Activated naive CD8-positive, alpha-beta T cell treated with anti-CD3 and anti-CD28 coated beads, Interleukin-2, amount 50 U/mL, for 24 hours (primary cell): ENCODE results near the gene EXOC4.

Experiments
- ATAC-seq: fragments of 150-1000 bp; cut with Tn5 transposase; one replicate; pipeline ENCODE4 v1.10.0; 2021
- DNase-seq: peaks from one replicate; pipeline ENCODE4 v3.0.0; 2021
- H3K27ac Mint-ChIP-seq: one replicate; pipeline ENCODE4 v1.8.0; 2021; ENCODE audit warnings: mild to moderate bottlenecking, mixed read lengths
- H3K27me3 Mint-ChIP-seq: one replicate; pipeline ENCODE4 v1.8.0; 2021; ENCODE audit warnings: mixed read lengths
- H3K36me3 Mint-ChIP-seq: one replicate; pipeline ENCODE4 v1.8.0; 2021; ENCODE audit warnings: low read depth, mixed read lengths
- H3K4me1 Mint-ChIP-seq: one replicate; pipeline ENCODE4 v1.8.0; 2021; ENCODE audit warnings: mixed read lengths
- H3K4me3 Mint-ChIP-seq: one replicate; pipeline ENCODE4 v1.8.0; 2021; ENCODE audit warnings: mild to moderate bottlenecking, moderate library complexity, mixed read lengths
- H3K9me3 Mint-ChIP-seq: one replicate; pipeline ENCODE4 v1.8.0; 2021; ENCODE audit warnings: mixed read lengths

EXOC4 gene

GRCh38 chr7:133822001-133822641, 569.2 kb downstream of the EXOC4 start:
- Mint-ChIP-seq H3K27ac (no peak overlapping the region), H3K9me3 (no peaks in the 10 kb centered on the region), H3K4me1 (no peaks in the 10 kb centered on the region), H3K4me3 (no peak overlapping the region), H3K27me3 (no peaks in the 10 kb centered on the region), H3K36me3 (peaks cover 50% of the 10 kb centered on the region)
- ATAC-seq (no peak), DNase-seq (no peak)

- Mint-ChIP-seq H3K4me1 (no peaks in the 10 kb centered on the region), H3K4me3 (no peak overlapping the region), H3K36me3 (peaks cover 45% of the 10 kb centered on the region), H3K27ac (no peak overlapping the region), H3K9me3 (no peaks in the 10 kb centered on the region), H3K27me3 (no peaks in the 10 kb centered on the region)
- no peak for DNase-seq
- ATAC-seq, result no peak
These were observed 570.1 kb downstream of the EXOC4 start for GRCh38 chr7:133822868-133823552.

GRCh38 chr7:133824132-133824531, 571.3 kb downstream of the EXOC4 start:
- no peaks in the 10 kb centered on the region for H3K27me3 Mint-ChIP-seq

GRCh38 chr7:133827707-133828623, 575.1 kb downstream of the EXOC4 start:
- H3K9me3 Mint-ChIP-seq, result peaks cover 15% of the 10 kb centered on the region
- no peaks in the 10 kb centered on the region for H3K27me3 Mint-ChIP-seq
- no peak overlapping the region for H3K27ac Mint-ChIP-seq
- ATAC-seq, result no peak
- DNase-seq, result no peak
- no peak overlapping the region for H3K4me3 Mint-ChIP-seq
- no peaks in the 10 kb centered on the region for H3K4me1 Mint-ChIP-seq
- H3K36me3 Mint-ChIP-seq, result peaks cover 35% of the 10 kb centered on the region

More at GRCh38 chr7:133824132-133824531, 571.3 kb downstream of the EXOC4 start:
- no peaks in the 10 kb centered on the region for H3K9me3 Mint-ChIP-seq
- ATAC-seq, result no peak
- H3K4me1 Mint-ChIP-seq, result no peaks in the 10 kb centered on the region
- no peak overlapping the region for H3K27ac Mint-ChIP-seq
- no peak for DNase-seq
- H3K36me3 Mint-ChIP-seq, result peaks cover 36% of the 10 kb centered on the region
- no peak overlapping the region for H3K4me3 Mint-ChIP-seq

GRCh38 chr7:133828906-133829305, 576.0 kb downstream of the EXOC4 start:
- Mint-ChIP-seq H3K9me3 (peaks cover 15% of the 10 kb centered on the region), H3K4me3 (no peak overlapping the region), H3K27ac (no peak overlapping the region), H3K27me3 (no peaks in the 10 kb centered on the region), H3K4me1 (no peaks in the 10 kb centered on the region), H3K36me3 (peaks cover 35% of the 10 kb centered on the region)
- ATAC-seq (no peak), DNase-seq (no peak)

GRCh38 chr7:133829336-133829897, 576.5 kb downstream of the EXOC4 start:
- Mint-ChIP-seq H3K36me3 (peaks cover 33% of the 10 kb centered on the region), H3K27me3 (no peaks in the 10 kb centered on the region), H3K9me3 (peaks cover 15% of the 10 kb centered on the region), H3K4me1 (no peaks in the 10 kb centered on the region), H3K4me3 (no peak overlapping the region), H3K27ac (no peak overlapping the region)
- DNase-seq (no peak), ATAC-seq (no peak)

GRCh38 chr7:133830081-133830480, 577.2 kb downstream of the EXOC4 start:
- H3K4me3 Mint-ChIP-seq, result no peak overlapping the region
- no peaks in the 10 kb centered on the region for H3K27me3 Mint-ChIP-seq
- no peak for DNase-seq
- H3K4me1 Mint-ChIP-seq, result no peaks in the 10 kb centered on the region
- H3K36me3 Mint-ChIP-seq, result peaks cover 32% of the 10 kb centered on the region
- peaks cover 15% of the 10 kb centered on the region for H3K9me3 Mint-ChIP-seq
- no peak for ATAC-seq
- H3K27ac Mint-ChIP-seq, result no peak overlapping the region

- ATAC-seq (no peak), DNase-seq (no peak)
- Mint-ChIP-seq H3K4me3 (no peak overlapping the region), H3K36me3 (peaks cover 19% of the 10 kb centered on the region), H3K4me1 (no peaks in the 10 kb centered on the region), H3K27ac (no peak overlapping the region), H3K9me3 (peaks cover 15% of the 10 kb centered on the region), H3K27me3 (no peaks in the 10 kb centered on the region)
These were observed 583.8 kb downstream of the EXOC4 start for GRCh38 chr7:133836666-133837065.

- Mint-ChIP-seq H3K36me3 (peaks cover 14% of the 10 kb centered on the region), H3K4me1 (no peaks in the 10 kb centered on the region), H3K9me3 (peaks cover 10% of the 10 kb centered on the region), H3K27me3 (no peaks in the 10 kb centered on the region), H3K27ac (no peak overlapping the region), H3K4me3 (no peak overlapping the region)
- DNase-seq (no peak), ATAC-seq (no peak)
These were observed 584.3 kb downstream of the EXOC4 start for GRCh38 chr7:133837224-133837623.

- Mint-ChIP-seq H3K27ac (no peak overlapping the region), H3K9me3 (peaks cover 6% of the 10 kb centered on the region), H3K27me3 (no peaks in the 10 kb centered on the region), H3K4me1 (no peaks in the 10 kb centered on the region), H3K4me3 (no peak overlapping the region), H3K36me3 (peaks cover 10% of the 10 kb centered on the region)
- DNase-seq (no peak), ATAC-seq (no peak)
These were observed 586.2 kb downstream of the EXOC4 start for GRCh38 chr7:133839121-133839520.

GRCh38 chr7:133843341-133843740, 590.5 kb downstream of the EXOC4 start:
- no peak overlapping the region for H3K27ac Mint-ChIP-seq
- ATAC-seq, result no peak
- no peak for DNase-seq
- no peaks in the 10 kb centered on the region for H3K27me3 Mint-ChIP-seq
- H3K4me3 Mint-ChIP-seq, result no peak overlapping the region
- no peaks in the 10 kb centered on the region for H3K4me1 Mint-ChIP-seq
- peaks cover 6% of the 10 kb centered on the region for H3K36me3 Mint-ChIP-seq
- peaks cover 6% of the 10 kb centered on the region for H3K9me3 Mint-ChIP-seq

- no peak for ATAC-seq
These were observed 592.1 kb downstream of the EXOC4 start for GRCh38 chr7:133845005-133845404.

GRCh38 chr7:133846203-133846945, 593.5 kb downstream of the EXOC4 start:
- Mint-ChIP-seq H3K36me3 (peaks cover 3% of the 10 kb centered on the region), H3K9me3 (no peaks in the 10 kb centered on the region), H3K27ac (no peak overlapping the region), H3K27me3 (no peaks in the 10 kb centered on the region), H3K4me1 (no peaks in the 10 kb centered on the region), H3K4me3 (no peak overlapping the region)
- ATAC-seq, result no peak
- no peak for DNase-seq

More at GRCh38 chr7:133845005-133845404, 592.1 kb downstream of the EXOC4 start:
- Mint-ChIP-seq H3K27me3 (no peaks in the 10 kb centered on the region), H3K36me3 (peaks cover 3% of the 10 kb centered on the region), H3K27ac (no peak overlapping the region), H3K4me1 (no peaks in the 10 kb centered on the region), H3K9me3 (peaks cover 3% of the 10 kb centered on the region), H3K4me3 (no peak overlapping the region)
- no peak for DNase-seq
